GM06990 (cell line): ENCODE results near the gene ARSI.

Experiments
- DNase-seq: peaks from one replicate; pipeline ENCODE4 v3.0.0-alpha.2; 2011; ENCODE audit not compliant: insufficient read length; ENCODE audit errors: extremely low read depth
- H3K27me3 ChIP-seq: replicated peaks from 2 replicates; pipeline ENCODE4 v1.6.0; 2011; ENCODE audit warnings: low read length; ENCODE audit not compliant: control insufficient read depth, insufficient read depth
- H3K36me3 ChIP-seq: 2 replicates; pipeline ENCODE4 v1.5.1; 2011; ENCODE audit warnings: low read length; ENCODE audit not compliant: control insufficient read depth, insufficient read depth
- H3K4me3 ChIP-seq: replicated peaks from 2 replicates; pipeline ENCODE4 v1.5.1; 2011; ENCODE audit warnings: low read depth, mild to moderate bottlenecking, control low read depth, low read length
- TF ChIP-seq, protein P1 (sequence below): IDR thresholded peaks from 2 replicates; pipeline ENCODE4 v1.5.1; 2011; ENCODE audit warnings: low read length, control low read depth, mild to moderate bottlenecking, inconsistent platforms; ENCODE audit not compliant: insufficient read depth, poor library complexity, severe bottlenecking

The ARSI gene

GRCh38 chr5:150300496-150301169 lies 2.1 kb downstream of the ARSI start:
- TF ChIP-seq, protein P1, sequence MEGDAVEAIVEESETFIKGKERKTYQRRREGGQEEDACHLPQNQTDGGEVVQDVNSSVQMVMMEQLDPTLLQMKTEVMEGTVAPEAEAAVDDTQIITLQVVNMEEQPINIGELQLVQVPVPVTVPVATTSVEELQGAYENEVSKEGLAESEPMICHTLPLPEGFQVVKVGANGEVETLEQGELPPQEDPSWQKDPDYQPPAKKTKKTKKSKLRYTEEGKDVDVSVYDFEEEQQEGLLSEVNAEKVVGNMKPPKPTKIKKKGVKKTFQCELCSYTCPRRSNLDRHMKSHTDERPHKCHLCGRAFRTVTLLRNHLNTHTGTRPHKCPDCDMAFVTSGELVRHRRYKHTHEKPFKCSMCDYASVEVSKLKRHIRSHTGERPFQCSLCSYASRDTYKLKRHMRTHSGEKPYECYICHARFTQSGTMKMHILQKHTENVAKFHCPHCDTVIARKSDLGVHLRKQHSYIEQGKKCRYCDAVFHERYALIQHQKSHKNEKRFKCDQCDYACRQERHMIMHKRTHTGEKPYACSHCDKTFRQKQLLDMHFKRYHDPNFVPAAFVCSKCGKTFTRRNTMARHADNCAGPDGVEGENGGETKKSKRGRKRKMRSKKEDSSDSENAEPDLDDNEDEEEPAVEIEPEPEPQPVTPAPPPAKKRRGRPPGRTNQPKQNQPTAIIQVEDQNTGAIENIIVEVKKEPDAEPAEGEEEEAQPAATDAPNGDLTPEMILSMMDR, result no peak
- peaks cover 1% of the 10 kb centered on the region for H3K27me3 ChIP-seq
- no peak for DNase-seq
- no peak overlapping the region for H3K4me3 ChIP-seq
- no peaks in the 10 kb centered on the region for H3K36me3 ChIP-seq

GRCh38 chr5:150299571-150300327 lies 3.0 kb downstream of the ARSI start:
- Histone ChIP-seq H3K27me3 (peaks cover 1% of the 10 kb centered on the region), H3K4me3 (no peak overlapping the region), H3K36me3 (no peaks in the 10 kb centered on the region)
- no peak for DNase-seq
- TF ChIP-seq, protein P1, result no peak

GRCh38 chr5:150298701-150299451 lies 3.8 kb downstream of the ARSI start:
- Histone ChIP-seq H3K36me3 (no peaks in the 10 kb centered on the region), H3K27me3 (peaks cover 1% of the 10 kb centered on the region; the same call in 1 of the 2 replicates), H3K4me3 (no peak overlapping the region)
- no peak for DNase-seq
- TF ChIP-seq, protein P1, result no peak

- Histone ChIP-seq H3K4me3 (no peak overlapping the region), H3K27me3 (peaks cover 1% of the 10 kb centered on the region; the same call in 1 of the 2 replicates), H3K36me3 (no peaks in the 10 kb centered on the region)
- TF ChIP-seq, protein P1, result no peak
- no peak for DNase-seq
Observed at GRCh38 chr5:150297934-150298595, 4.6 kb downstream of the ARSI start.

DNA sequence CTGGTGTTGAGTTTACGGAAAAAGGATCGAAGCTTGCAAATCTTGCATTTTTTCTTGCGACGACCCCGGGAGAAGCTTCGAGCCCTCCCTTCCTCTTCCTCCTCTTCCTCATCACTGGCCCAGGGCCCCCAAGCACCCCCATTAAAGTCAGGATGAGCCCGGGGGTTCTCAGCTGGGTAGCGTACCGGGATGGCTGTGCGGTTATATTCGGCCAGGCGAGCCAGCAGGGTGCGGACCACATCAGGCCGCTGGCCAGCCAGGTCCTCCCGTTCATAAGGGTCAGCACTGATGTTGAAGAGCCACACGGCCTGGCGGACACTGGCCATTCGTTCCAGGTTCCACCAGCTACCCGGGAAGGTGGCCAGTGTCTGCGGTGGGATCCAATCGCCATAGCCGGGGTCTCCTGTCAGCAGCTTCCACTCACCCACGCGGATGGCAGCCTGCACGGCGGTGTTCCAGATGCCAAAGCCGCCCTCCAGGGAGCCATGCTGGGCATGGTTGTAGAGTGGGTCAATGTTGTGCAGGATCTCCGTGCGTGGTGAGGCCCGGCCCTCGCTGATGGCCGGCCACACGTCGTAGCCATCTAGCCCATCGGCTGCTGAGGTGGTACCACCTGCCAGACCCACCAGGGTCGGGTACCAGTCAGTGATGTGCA lies 5.3 kb downstream of the ARSI start:
- Histone ChIP-seq H3K36me3 (no peaks in the 10 kb centered on the region), H3K4me3 (no peak overlapping the region), H3K27me3 (no peaks in the 10 kb centered on the region; the same call in 1 of the 2 replicates)
- TF ChIP-seq, protein P1, result no peak
- no peak for DNase-seq
